ENCODE data around the gene TEX19. TPM values are rescaled to one million over a fixed set of nuclear protein-coding genes. Genes with fewer than 3 reads are reported as not detected.

TEX19 gene
- total RNA-seq, 1 experiment from 2014 or later, result 1.4 TPM

DNA sequence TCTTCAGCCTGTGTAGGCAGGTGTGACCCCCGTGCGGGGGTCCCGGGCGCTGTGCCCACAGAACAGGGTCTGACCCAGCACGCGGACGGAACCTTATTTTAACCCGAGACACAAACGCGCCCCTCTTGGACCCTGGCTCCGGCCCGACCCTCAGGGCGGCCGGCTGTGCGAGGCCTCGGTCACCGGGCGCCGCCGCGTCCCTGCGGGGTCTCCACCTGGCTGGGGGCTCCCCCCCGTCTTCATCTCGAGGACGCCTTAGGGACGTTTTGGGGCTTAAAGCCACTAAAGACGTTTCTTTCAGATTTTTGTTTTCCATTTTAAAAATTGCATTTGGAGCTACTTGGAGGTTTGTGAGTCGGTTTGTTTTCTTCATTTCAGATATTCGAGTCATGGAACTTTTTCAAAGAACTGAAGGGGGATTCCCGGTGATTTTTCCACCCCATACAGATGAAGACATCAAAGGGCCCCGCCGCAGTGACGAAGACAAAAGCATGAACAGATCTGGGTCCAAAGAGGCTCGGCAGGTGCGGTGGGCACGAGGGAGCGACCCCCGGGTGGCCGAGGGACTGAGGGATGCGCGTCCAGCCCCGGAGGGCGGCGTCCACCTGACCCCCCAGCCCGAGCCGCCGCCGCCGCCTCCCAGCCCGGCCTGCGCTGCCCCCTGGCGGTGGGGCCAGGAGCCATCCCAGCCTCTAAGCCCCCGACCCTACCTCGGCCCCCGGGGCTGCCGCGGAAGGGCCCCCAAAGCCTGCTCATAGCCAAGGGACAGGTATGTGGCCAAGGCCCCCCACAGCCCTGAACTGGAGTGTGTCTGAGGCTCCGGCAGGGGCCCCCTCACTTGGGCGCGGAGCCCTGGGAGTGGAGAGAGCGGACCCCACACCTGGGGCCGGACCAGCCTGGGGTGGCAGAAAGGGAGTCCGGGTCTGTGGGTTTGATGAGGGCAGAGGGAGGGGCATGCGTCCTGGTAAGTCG is 37.8 kb upstream of the TEX19 start:
- no peak for DNase-seq (ENCODE audit: low read depth)

GRCh38 chr17:82321947-82322466 is 37.0 kb upstream of the TEX19 start:
- no peak for DNase-seq (ENCODE audit: low read depth)

DNA sequence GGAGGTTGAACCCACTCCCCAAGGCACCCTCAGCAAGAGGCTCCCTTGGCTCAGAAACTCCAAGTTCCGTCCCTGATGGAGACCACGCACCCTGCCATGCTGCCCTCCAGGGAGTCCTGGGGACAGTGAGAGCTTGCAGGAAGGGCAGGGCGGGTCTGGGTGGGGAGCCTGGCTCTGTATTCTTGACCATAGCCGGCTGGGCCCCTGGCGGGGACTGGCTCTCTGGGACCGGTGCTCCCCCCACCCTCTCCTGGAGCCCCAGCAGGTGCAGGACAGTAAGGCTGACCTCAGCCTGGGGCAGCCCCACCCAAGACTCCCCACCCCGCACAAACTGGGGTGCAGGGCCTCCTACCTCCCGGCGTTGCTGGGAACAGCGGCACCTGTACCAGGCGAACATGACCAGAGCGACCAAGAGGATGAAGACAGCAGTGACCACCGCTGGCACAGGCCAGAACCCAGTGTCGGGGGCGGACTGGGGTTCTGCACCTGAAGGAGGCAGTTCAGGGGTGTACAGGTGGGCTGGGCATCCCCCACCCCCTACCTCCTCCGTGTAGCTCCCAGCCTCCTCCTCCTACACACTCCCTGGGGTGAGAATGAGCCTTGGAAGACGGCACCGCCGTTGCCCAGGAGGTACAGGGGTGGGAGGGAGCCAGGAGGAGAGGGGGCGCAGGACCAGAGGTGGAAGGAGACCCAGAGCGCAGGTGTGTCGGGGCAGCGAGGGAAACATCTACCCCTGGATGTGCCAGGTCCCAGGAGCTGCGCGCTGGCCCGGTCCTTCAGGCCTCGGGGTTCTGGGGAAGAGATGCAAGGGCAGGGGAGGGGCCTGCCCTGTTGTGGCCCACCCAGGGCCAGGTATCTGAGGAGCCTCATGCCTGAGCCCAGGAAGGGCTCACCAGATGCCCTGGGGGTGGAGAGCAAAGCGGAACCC is 36.3 kb upstream of the TEX19 start:
- DNase-seq (ENCODE audit: low read depth), result no peak

GRCh38 chr17:82323514-82324234 is 35.4 kb upstream of the TEX19 start:
- no peak for DNase-seq (ENCODE audit: low read depth)

DNA sequence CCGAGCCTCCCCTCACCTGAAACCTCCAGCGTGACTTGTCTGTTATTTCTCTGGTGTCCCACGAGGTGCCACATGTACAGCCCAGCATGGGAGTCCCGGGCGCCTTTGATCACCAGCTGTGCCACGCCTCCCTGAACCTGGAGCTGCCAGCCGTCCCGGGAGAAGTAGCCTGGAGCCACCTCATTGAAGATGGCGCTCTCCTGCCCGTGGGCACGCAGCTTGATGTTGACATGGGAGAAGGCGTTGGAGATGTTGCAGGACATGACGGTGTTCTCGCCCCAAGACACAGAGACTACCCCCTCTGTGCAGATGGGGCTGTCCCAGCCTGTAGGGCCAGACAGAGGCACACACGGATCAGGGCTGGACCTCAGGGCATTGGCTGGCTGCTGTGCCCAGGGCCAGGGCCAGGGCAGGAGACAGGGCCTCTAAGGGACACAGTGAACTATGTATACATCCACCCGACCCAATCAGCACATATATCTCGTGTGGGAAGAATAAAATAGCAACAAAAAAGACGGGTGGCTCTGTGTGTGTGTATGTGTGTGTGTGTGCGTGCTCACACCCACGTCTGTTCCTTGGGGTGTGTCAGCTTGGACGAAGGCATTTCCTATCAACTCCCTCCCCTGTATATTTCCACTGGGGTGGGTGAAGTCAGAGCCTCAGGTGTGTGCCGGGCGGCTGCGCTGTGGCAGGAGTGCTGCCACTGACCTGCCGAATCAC is 34.3 kb upstream of the TEX19 start:
- no peak for DNase-seq (ENCODE audit: low read depth)

GRCh38 chr17:82325286-82326180 is 33.5 kb upstream of the TEX19 start:
- DNase-seq (ENCODE audit: low read depth), result no peak

- no peak for DNase-seq (ENCODE audit: low read depth)
Observed at GRCh38 chr17:82327289-82327688, 31.8 kb upstream of the TEX19 start.

- no peak for DNase-seq (ENCODE audit: low read depth)
Observed at GRCh38 chr17:82327757-82328140, 31.3 kb upstream of the TEX19 start.

DNA sequence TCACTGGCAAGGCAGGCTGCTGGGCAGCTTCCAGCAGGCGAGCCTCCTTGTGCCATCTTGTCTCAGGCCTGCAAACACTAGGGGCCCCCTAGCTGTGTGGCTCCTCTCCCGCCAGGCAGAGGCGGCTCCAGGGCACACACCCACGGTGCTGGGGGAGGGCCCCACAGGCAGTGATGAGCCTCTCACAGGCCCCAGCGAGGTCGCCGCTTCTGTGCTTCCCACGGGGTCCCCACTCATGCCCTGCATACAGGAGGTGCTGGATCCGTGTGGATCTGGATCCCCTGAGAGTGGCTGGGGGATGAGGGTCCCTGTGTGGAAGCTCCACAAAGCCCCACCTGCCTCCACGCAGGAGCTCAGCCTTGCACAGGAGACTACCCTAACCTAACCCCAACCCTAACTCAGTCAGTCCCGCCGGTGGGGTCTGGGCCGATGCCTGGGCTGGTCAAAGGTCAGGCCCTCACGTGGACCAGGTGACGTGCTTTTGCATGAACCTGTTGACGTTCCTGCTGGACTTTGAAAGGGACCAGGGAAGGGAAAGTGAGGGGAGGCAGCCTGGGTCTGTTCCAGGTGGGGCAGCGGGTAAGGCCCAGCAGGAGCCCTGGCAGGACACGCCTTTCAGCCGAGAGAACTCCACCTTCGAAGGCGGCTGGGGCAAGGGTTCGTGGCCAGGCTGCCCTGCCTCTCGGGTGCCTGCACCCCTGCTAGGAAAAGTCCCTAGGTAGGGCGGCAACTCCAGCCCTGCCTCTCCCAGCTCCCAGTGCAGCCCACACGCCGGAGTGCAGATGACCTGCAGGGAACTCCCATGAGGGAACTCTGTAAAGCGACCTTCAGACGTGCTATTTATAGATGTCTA is 30.7 kb upstream of the TEX19 start:
- no peak for DNase-seq (ENCODE audit: low read depth)

GRCh38 chr17:82328994-82329507 is 30.0 kb upstream of the TEX19 start:
- no peak for DNase-seq (ENCODE audit: low read depth)

DNA sequence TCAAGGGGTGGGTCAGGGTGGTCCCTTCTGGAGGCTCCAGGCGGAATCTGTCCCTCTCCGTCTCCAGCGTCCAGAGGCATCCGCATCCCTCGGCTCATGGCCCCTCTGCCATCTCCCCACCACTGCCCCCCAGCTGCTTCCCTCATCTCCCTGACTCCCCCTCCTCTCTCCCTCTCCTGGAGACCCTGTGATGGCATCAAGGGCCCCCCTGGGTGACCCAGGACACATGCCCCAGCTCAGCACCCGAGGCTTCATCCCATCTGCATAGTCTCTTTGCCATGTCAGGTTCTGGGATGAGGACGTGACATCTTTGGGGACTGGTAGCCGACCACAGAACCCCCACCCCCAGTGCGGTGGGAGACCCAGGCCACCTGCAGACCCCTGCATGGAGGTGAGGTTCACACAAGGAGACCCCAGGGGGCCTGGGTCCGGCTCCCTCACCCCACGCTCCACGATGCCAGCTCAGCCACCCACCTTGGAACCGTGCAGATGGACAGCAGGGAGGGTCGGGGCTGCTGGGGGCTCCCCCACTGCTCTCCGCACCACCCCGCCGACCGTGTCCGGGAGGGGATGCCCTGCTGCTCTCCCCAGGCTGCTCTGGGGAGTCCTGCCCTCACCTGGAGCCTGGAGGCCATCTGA is 29.2 kb upstream of the TEX19 start:
- no peak for DNase-seq (ENCODE audit: low read depth)

GRCh38 chr17:82330322-82331239 is 28.5 kb upstream of the TEX19 start:
- peak; percentile 62 for DNase-seq (ENCODE audit: low read depth)

- DNase-seq (ENCODE audit: low read depth), result no peak
Observed at GRCh38 chr17:82331345-82331939, 27.6 kb upstream of the TEX19 start.

- DNase-seq (ENCODE audit: low read depth), result no peak
Observed at GRCh38 chr17:82332669-82333278, 26.3 kb upstream of the TEX19 start.

DNA sequence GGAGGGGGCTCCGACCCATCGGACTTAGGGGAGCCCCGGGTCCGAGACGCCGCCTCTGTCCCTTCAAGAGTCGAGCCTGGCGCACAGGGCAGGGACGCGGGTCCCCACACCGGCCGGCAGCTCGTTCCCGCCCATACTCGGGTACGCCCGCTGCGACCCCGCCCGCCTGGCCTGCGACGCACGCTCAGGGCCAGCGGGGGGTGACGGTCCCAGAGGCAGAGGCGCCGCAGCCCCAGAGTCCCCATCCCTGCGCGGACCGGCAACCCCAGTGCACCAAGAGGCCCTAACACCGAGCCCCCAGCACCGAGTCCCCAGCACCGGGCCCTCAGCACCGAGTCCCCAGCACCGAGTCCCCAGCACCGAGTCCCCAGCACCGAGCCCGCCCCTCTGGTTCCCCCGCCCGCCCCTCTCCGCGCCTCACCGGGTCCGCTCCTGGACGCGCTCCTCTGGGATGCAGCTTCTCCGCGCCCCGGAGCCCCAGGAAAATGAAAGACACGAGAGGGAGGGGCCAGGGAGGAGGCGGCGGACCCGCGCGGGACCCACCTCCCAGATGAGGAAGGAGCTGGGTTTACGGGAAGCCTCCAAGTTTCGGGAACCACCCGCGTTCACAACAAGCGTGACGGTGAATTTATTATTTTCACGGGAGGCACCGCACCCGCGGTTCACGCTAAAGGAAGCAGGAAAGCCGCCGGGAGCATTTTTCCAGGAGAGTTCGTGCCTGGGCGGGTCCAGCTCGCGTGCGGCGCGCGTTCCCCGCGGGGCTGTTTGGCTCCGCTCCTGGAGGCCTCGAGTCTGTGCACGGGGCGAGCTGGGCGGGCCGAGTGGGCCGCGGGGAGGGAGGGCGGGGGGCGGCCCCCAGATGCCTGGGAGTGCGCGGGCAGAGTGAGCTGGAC is 25.5 kb upstream of the TEX19 start, which contains the start of gene SECTM1:
TSS of gene SECTM1 (minus strand) at position 488 of the 893 bp plus-strand sequence. CDS start 6,526 bp downstream, outside the sequence.
- DNase-seq (ENCODE audit: low read depth), result no peak

Measured in HT1080 (cell line).